HG02981 (cell line): ENCODE measurements around the gene POLR2I.

Experiments
- ATAC-seq: cut with Tn5 transposase; IDR thresholded peaks from one replicate; pipeline ENCODE4 v1.9.1; 2021; ENCODE audit warnings: mild to moderate bottlenecking, moderate library complexity; ENCODE audit not compliant: unreplicated experiment

Gene POLR2I

GRCh38 chr19:36114721-36115452, at the start of gene POLR2I:
POLR2I (minus strand) TSS chr19:36114875; CDS start chr19:36114856, 19 bp downstream.
- peak; percentile 82 for ATAC-seq

- no peak for ATAC-seq
These were observed 49.1 kb upstream of the POLR2I start for GRCh38 chr19:36163813-36164212.

- ATAC-seq, result no peak
These were observed 46.3 kb upstream of the POLR2I start for GRCh38 chr19:36160821-36161596.

GRCh38 chr19:36153126-36153525, 38.5 kb upstream of the POLR2I start:
- ATAC-seq, result no peak

GRCh38 chr19:36152352-36153091, 37.8 kb upstream of the POLR2I start, which contains the start of gene COX7A1:
COX7A1 (minus strand) TSS chr19:36152447; CDS start chr19:36152407, 40 bp downstream.
- no peak for ATAC-seq

- ATAC-seq, result no peak
These were observed 37.3 kb upstream of the POLR2I start for GRCh38 chr19:36152019-36152351.

GRCh38 chr19:36151144-36152018, 36.7 kb upstream of the POLR2I start:
- ATAC-seq, result no peak

DNA sequence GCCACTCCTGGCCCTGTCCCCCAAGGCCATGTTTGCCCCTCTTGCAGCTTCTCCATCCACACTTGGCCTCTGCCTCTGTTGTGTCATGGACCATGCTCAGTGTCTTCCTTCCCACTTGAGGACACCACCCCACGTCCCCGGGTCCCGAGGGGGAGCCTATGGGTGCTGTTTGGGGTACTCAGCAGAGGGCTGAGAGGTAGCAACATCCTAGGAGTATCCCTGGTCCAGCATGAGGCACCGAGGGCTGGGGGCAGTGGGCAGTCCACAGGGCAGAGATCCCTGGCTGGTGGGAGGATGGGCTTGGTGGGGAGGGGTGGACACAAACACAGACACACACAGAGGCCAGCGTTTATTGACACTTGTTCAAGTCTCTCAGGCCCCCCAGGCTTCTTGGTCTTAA, 35.9 kb upstream of the POLR2I start:
- ATAC-seq, result no peak

DNA sequence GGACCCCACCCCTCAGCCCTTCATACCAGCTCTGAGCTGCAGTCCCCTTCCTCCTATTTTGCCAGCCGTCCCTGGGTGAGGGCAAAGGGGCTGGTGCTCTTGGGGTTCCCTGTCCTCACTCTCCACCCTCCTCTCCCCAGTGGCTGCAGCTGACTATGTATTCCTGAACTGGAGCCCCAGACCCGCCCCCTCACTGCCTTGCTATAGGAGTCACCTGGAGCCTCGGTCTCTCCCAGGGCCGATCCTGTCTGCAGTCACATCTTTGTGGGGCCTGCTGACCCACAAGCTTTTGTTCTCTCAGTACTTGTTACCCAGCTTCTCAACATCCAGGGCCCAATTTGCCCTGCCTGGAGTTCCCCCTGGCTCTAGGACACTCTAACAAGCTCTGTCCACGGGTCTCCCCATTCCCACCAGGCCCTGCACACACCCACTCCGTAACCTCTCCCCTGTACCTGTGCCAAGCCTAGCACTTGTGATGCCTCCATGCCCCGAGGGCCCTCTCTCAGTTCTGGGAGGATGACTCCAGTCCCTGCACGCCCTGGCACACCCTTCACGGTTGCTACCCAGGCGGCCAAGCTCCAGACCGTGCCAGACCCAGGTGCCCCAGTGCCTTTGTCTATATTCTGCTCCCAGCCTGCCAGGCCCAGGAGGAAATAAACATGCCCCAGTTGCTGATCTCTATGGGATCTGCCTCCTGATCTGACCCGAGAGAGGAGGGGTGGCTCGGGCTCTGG, 35.2 kb upstream of the POLR2I start:
- ATAC-seq, result no peak

- no peak for ATAC-seq
These were observed 29.9 kb upstream of the POLR2I start for GRCh38 chr19:36144624-36145023.

DNA sequence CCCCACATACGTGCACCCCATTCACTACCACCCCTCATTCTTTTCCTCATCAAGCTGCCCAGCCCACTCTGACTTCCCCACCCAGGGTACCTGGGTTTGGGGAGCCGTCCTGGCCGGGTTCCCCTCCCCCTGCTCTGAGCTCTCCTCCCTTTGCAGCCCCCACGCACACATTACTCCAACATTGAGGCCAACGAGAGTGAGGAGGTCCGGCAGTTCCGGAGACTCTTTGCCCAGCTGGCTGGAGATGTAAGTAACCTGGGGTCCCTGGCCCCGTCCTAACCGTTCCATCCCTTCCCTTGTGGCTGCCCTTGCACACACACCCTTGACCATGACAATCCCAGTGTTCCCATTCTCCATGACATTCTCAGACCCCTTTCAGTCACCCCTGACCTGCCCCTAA, 27.8 kb upstream of the POLR2I start:
- ATAC-seq, result no peak

GRCh38 chr19:36142046-36142445, 27.4 kb upstream of the POLR2I start:
- ATAC-seq, result no peak

DNA sequence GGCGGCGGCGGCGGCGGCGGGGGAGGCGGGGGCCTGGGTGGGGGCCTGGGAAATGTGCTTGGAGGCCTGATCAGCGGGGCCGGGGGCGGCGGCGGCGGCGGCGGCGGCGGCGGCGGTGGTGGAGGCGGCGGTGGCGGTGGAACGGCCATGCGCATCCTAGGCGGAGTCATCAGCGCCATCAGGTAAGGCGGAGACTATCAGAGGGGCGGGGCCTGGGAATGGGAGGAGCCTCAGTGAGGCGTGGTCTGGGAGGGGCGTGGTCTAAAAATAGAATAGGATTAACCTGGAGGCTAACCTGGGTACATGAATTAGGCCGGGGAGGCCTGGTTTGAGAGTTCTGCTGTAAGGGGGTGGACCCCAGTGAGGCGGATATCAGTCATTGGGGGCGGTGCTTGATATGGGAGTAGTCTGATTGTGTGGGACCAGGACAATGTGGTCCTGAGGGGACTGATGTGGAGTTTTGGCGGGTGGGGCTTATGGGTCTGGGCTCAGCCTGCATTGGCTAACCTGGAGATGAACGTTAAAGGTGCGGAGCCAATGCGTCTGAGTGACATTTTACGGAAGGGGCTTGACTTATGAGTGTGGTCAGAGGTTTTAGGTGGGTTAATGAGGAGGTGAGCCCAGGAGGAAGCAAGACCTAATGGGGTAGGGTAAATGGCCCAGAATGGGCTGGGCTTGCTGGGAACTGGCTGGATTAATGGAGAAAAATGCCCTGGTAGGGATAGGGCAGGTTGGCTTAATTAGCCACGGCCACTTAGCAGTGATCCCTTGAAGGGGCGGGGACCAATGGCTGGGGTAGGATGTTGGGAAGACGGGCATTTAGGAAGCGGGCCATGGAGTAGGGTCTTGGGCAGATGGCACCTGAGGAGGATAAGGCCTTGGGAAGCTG, 26.6 kb upstream of the POLR2I start:
- ATAC-seq, result peak; percentile 50

GRCh38 chr19:36140304-36141038, 25.8 kb upstream of the POLR2I start:
- peak; percentile 2 for ATAC-seq

- peak; percentile 66 for ATAC-seq
These were observed 25.0 kb upstream of the POLR2I start, which contains the start of gene CAPNS1 for GRCh38 chr19:36139473-36140303. CAPNS1 (plus strand) TSS chr19:36140066; CDS start chr19:36141012, 946 bp downstream.

- ATAC-seq, result no peak
These were observed 24.4 kb upstream of the POLR2I start for GRCh38 chr19:36139120-36139472.

DNA sequence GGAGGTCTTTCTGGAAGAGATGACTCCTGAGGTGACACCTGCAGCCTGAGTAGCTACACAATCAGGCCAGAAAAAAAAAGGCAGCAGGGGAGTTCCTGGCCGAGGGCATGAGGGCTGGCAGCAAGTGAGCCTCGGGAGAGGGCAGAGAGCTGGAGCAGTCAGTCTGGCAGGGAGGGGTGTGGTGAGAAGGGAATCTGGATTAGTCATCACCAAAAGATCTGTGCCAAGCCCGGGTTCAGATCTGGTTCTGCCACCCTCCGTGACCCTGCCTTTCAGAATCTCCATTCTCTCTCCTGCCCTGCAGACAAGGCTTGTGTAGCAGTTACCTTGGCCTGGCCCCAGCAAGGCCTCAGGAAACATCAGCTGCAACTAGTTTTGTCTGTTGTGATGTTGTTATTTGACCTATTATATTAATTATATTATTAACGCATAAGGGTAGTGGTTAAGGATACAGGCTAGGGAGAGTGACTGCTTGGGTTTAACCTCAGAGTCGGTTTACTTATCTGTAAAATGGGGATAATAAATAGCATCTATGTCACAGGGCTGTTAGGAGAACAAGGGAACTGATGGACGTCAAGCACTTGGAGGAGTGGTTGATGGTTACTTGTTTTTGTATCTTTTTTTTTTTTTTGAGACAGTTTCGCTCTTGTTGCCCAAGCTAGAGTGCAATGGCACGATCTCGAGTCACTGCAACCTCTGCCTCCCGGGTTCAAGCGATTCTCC, 22.4 kb upstream of the POLR2I start:
- no peak for ATAC-seq
